ENCODE results near the gene C15orf62.

The C15orf62 gene

DNA sequence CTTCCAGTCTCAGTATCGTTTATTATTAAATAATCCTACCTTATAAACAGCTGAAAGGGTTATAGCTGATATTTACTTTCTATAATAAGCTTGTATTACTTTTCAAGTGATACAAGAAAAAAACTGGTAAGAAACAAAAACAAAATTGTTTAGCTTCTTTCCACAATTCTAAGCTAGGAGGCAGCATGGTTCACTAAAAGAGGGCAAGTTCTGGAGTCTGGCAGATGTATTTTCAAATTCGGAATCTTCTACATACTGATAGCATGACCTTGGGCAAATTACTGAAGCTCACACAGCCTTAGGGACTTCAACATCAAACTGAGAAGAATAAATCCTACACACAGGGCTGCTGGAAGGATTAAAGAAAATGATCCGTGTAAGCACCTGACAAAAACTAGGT, 15.4 kb downstream of the C15orf62 start:
- no peak for DNase-seq

DNA sequence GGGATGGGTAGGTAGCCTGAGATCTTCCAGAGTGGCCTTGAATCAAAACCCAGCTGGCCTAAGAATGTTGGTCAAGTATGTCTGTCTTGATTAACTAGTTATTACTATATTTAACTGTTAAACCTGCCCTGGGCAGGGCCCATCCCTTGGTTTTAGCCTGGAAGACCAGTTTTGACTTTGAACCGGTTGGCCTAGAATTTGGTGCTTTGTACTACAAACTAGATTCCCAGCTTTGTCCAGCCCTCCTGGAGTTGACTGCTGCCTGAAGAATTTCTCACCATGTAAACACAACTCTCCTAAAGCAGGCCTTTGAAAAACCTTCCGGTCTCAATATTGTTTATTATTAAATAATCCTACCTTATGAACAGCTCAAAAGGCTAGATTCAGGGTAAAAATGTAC, 16.0 kb downstream of the C15orf62 start:
- no peak for DNase-seq

DNA sequence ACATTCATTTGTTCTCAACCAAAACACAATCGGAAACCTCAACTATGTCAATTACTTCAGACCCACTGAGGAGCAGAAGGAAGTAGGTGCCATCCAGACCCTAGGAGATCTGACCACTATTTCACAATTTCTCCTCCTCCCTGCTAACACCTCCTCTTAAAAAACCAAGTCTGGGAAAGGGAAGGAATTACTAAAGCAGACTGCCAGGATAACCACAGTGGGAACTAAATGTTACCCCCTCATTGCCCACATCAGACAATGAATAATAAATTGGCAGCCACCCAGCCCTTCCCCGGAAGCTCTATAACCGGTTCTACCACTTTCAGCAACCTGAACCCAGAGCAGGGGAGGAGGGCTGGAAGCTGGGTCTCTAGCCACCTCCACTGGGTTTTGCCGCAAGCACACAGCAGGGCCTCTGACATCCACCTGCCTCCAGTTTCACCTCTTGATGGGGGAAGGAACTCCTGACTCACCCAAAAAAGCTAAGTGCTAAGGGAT, 17.6 kb downstream of the C15orf62 start:
- DNase-seq, result peak; percentile 74

DNA sequence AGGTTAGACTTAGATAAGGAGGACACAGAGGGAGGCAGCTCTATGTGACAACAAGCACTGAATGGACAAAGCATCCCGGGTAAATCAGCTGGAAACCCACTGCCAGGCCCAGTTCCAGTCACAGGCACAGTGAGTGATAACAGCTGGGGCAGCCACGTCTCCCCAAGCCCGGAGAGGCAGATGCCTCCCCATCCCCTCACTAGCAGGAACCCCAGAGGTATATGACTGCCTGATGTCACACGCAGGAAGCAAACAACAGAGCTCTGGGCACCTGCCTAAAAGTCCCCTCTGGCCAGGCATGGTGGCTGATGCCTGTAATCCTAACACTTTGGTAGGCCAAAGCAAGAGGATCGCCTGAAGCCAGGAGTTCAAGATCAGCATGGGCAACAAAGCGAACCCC, 18.2 kb downstream of the C15orf62 start:
- no peak for DNase-seq

DNA sequence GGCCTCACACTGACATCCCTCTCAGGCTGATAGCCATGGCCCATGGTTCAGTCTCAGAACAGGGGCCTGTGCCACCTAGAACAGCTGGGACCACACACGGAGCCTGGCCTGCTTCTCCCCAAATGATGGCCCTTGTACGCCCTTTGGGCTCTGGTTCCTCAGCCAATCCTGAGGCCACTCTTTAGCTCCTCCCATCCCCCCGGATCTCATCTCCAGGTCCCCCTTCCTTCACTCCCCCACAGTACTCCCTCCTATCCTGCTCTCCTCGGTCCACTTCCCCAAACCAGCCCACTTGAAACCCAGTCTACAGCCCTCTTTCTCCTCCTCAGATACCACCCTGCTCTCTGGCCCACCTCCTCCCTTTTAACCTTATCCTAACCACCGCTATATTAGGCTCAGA, 19.3 kb downstream of the C15orf62 start:
- no peak for DNase-seq

DNA sequence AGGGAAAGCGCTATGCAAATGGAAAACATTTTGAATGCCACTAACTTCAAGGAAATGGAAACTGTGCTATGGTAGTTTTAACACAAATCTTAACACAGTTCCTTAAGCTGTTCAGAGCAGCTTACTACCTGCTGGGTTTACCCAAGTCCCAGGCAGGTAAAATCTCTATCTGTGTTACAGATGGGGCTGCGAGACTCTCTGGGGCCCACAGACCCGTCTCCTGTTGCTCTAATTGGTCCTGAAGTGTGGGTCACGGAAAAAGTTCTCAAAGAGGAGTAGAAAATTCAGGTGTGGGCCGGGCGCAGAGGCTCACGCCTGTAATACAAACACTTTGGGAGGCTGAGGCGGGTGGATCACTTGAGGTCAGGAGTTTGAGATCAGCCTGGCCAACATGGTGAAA, 20.2 kb downstream of the C15orf62 start:
- no peak for DNase-seq

DNA sequence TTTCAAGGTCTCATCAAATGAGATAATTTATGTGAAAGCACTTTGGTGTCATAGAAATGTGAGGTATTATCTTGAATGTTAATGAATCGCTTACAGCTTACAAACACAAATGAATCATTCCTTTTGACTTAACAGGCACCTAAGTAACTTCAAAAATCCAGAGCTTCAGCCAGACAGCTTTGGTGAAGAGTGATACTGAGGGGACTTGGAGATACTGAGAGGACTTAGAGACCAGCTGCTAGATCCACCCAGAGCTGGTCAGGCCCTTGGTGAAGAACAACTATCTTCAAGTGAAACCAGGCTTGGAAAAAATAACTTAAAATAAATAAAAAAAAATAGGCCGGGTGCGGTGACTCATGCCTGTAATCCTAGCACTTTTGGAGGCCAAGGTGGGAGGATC, 20.9 kb downstream of the C15orf62 start:
- no peak for DNase-seq

DNA sequence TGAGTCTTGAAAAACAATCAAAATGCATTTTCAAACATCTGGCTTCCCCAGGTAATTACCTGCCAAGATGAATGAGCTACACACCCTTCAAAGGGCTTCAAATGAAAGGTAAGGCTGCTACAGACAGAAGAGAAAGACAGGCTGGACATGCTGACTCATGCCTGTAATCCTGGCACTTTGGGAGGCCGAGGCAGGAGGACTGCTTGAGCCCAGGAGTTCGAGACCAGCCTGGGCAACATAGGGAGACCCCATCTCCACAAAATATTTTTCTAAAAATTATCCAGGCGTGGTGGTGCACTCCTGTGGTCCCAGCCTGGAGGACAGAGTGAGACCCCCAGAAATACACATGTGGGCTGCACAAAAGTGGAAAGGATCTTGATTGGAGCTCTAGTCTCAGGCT, 22.6 kb downstream of the C15orf62 start:
- no peak for DNase-seq

DNA sequence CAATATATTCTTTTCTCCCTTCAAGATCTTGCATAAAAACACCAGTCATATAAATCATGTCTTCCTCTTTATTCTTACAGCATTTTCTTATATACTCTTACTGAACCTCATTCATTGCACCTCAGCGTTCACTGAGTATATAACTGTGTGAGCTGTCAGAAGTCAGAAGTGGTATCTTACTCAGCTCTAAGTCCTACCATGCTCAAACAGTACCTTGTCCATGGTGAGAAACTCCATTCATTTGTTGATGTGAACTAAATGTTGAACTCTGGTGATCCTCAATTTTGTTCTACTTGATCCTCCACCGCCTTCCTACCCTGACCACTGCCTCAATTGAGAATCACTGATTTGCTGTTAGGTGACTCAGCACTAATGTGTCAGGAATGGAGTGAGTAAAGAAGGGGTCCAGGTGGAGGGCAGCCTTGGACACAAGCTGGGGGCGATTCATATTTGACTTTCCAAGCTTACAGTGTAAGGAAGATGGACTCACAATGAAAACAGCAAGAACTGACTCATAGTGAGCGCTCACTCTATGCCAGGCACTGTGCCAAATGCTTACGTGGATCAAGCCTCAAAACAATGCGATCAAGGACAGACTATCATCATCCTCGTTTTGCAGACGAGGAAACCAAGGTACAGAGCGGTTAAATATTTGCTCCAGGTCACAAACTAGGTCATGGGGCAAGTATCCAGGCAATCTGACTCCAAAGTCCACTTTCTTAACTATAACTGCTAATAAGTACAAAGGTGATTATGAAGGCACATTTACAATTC, 23.6 kb downstream of the C15orf62 start:
- no peak for DNase-seq

DNA sequence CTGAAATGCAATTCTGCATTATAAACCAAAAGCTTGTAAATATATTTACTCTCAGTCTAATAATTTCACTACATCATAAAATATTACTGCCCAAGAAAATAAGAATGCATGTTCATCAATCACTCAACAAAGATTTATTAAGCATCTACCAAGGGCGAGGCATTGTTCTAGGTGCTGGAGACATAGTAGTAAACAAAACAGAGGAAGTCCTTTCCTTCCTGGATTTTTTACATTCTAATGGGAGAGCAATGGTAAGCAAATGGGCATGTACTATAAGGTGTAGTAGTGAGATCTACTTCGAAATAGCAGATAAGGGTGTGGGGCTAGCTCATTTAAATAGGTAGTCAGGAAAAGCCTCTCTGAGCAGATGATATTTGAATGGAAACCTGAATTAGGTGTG, 26.3 kb downstream of the C15orf62 start:
- no peak for DNase-seq

DNA sequence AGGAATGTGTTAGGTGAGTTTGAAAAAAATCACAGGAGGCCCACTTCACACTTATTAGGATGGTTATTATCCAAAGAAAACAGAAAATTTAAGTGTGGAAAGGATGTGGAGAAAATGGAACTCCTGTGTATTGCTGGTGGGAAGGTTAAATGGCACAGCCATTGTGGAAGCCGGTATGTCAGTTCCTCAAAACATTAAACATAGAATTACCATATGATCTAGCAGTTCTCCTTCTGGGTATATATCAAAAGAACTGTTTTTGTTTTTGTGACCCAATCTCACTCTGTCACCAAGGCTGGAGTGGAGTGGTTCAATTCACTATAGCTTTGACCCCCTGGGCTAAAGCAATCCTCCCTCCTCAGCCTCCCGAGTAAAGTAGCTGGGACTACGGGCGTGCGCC, 26.7 kb downstream of the C15orf62 start:
- DNase-seq, result no peak

DNA sequence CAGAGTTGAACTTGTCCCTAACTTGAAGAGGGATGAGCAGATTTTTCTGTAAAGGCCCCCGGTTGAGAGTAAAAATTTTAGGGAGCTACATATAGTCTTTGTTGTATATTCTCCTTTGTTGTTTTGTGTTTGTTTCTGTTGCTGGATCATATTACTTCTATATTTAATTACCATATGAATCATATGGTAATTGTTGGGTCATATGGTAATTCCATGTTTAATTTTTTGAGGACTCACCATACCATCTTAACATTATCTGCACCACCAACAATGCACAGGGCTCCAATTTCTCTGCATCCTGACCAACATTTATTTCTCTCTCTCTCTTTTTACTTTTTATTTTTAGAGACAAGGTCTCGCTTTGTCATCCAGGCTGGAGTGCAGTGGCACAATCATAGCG, 29.7 kb downstream of the C15orf62 start:
- DNase-seq, result no peak

DNA sequence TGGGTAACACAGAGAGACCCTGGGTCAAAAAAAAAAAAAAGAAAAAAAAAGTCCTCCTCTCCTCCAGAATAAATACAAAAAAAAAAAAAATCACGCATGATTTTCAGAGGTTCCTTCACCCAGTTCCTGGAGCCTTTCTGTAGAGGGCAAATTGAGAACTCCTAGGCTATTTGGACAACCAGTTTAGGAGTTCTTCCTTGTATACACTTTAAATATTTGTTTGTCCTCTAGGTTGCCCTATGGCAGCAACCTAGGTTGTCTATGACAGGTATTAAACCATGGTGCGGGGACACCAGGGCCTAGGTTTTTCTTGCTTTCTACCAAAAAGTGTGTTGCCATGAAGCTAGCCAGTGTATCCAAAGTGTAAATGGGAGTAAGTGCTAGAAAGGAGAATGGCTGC, 33.3 kb downstream of the C15orf62 start:
- no peak for DNase-seq

DNA sequence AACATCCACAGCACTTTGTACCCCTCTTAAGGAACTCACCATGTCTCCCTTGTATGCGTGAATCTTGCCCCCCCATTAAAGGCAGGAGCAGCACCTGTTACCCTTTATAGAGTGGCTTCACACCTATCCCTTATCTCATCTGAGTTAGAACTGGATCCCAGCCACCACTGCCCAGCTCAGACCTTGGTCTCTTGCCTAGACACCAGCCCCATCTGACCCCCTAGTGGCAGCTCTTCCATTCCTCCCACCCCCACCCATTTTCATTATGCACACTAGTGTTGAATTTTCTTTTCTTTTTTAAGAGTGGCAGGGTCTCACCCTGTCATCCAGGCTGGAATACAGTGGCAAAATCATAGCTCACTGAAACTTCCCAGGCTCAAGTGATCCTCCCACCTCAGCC, 33.9 kb downstream of the C15orf62 start:
- DNase-seq, result no peak

DNA sequence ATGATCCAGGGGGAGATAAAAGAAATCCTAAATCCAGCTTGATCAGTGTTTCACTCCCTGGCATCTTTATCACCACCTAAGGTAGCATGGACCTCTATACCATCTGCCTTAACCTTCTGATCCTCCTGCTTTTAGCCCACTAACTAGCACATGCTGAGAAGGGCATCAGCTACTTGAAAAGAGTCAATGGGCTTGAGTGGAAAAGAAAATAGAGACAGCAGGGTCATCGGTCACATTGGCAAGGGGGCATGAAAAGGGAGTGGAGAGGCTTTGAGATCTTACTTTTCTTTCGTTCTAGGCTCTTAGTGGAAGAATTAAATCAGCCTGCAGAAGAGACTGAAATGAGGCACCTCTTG, 36.9 kb downstream of the C15orf62 start:
- no peak for DNase-seq

DNA sequence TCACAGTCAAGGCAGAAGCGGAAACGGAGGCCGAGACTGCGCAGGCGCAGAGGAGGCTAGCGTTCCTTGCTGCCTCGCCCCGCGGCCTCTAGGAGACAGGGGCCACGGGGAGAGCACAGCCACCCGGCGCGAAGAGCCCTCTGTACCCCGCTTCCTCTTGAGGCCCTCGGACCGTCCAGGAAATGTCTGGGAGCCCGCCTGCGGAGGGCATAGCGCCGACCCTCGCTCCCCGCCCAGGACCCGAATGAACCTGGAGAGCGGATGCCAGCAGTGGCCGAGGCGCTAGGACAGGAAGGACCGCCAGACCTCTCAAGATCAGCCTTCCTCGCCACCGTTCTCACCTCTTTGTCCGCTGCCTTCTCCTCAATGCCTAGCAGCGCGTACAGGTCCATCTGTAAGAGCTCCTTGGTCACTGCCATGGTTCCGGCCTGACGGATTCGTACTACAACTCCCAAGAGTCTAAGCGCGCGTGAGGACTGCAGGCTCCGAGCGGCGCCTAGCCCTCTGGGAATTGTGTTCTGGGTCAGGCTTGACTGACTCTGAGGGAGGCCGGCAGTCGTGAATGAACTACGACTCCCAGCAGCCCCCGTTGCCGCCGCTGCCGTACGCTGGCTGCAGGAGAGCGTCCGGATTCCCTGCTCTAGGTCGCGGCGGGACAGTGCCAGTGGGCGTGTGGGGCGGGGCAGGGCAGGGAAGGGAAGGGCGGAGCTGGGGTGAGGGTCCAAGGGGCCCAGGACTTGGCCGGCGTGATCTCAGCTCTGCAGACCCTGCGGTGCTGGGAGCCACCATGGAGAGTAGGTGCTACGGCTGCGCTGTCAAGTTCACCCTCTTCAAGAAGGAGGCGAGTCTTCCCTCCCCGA, 37.5 kb downstream of the C15orf62 start, which contains the start of the genes DNAJC17 and ZFYVE19:
Gene DNAJC17, minus strand, starts transcription at position 446 of the 860 bp plus-strand sequence. Its CDS starts 27 bp downstream, at position 419.
Gene ZFYVE19, plus strand, starts transcription at position 62 of the 860 bp plus-strand sequence. Its CDS starts 501 bp downstream, at position 563.
- DNase-seq, result peak; percentile 94

DNA sequence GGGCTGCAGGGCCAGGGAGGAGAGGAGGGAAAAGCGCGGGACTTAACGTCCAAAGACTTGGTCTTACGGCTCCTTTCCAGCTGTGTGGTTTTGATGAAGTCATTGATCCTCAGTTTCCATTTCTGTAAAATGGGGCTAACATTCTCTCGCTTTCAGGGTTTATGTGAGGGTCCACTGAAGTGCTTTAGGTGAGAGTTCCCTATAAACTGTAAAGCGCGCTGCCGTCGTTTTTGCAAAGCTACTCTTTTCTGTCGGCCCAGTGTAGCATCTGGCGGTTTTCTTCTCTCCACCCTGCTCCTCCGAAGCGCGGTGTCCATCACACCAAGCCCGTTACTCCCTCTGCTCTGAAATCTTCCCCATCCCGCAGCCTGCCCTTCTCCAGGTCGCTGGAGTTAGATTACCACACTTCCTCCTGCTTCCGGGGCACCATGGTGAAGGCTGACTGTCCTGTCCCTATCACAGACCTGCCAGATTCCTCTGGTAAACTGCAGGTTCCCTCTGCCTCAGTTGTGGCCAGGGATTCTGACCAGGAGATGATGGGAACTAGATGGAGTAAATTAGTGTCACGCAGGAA, 38.2 kb downstream of the C15orf62 start:
- DNase-seq, result no peak

DNA sequence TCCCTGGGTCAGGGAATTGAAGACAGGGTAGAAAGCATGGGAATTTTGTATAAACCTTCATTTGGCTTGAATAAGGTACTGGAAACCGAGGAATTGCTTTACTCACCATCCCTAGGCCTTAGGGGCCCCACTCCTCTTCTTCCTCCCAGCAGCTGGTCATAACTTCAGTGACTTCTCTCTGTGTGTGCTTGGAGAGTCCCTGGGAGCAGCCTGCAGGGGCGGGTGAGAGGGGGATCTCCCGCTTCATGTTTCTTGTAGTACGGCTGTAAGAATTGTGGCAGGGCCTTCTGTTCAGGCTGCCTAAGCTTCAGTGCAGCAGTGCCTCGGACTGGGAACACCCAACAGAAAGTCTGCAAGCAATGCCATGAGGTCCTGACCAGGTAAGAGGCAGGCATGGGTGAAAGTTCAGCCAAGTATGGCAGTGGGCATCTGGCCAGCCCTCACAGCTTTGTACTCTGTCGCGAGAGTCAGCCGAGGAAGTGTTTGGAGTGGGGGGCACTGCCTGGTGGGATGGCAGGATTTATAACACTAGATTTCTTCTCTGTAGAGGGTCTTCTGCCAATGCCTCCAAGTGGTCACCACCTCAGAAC, 39.2 kb downstream of the C15orf62 start:
- no peak for DNase-seq

DNA sequence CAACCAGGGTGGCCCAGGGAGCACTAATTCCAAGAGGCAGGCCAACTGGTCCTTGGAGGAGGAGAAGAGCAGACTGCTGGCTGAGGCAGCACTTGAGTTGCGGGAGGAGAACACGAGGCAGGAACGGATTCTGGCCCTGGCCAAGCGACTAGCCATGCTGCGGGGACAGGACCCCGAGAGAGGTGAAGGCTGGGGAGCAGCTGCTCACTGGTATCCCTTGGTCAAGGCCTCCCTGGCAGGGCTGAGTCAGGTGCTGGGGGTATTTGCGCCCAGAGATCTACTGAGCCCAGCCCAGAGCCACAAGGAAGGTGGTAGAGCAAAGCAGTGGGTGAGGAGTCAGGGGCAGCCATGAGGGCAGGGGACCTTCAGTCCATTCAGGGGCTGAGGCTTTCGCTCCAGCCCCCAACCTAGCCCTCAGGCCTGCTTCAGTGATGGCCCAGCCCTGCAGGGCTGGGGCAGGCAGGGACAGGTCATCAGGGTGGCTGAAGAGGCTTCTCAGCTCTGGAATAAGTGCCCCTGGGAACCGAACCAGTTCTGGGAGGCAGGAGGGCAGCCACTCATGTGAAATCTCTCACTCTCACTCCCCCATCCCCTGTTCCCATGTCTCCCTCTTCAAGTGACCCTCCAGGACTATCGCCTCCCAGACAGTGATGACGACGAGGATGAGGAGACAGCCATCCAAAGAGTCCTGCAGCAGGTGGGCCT, 43.1 kb downstream of the C15orf62 start:
- DNase-seq, result no peak

DNA sequence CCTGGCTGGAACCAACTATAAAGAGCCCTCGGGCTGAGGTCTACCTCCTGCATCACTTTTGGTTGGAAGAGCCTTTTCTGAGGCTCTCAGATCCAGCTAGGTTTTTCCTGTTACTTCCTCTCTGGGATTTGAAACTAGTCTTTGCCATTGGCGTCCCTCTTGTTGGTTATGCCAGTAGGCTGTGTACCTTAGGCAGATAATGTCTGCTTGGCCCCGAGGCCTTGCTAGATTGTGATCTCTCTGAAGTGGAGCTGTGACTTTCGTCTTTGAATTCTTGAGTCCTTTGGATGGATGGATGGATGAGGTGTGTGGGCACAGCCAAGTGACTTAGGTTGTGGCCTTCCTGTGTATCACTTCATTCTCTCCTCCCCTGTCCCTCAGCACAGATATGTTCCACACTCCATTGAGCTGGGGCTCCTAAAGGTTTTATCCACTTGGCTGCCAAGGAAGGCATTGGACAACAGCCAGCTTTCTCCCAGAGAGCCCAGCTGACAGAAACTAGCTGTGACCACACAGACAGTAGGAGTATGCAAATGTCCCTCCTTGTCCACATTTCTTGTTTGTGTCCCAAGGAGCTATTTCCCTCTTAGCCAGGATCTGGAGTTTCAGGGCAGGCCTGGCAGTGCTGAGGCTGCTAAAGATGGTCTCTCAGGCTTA, 45.4 kb downstream of the C15orf62 start:
- no peak for DNase-seq

DNA sequence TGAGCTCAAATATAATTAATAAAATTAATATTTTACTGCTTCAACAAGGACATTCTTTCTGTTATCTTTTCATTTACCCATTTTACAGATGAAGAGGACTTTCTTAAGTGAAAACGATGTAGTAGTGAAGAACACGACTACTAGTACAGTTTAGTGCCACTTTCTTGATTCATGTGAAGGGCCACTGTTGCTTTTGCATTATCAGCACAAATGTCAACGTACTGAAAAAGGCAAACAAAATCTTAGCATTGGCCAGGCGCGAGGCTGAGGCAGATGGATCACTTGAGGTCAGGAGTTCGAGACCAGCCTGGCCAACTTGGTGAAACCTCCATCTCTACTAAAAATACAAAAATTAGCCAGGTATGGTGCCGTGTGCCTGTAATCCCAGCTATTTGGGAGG, 49.3 kb downstream of the C15orf62 start:
- DNase-seq, result no peak

DNA sequence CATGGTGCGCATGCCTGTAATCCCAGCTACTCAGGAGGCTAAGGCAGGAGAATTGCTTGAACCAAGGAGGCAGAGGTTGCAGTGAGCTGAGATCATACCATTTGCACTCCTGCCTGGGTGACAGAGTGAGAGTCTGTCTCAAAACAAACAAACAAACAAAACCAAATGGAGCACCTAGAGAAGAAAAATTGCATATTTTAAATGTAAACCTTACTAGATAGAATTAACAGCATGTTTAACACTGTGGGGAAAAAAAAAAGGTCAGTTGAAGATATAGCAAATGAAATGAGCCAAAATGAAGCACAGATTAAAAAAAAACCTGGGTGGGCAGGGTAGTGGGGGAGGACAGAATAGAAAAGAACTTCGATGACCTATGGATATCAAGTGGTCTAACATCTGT, 51.4 kb downstream of the C15orf62 start:
- DNase-seq, result no peak
